K562 (cell line): ENCODE results near the gene IPO11. TPM values are rescaled to one million over a fixed set of nuclear protein-coding genes. Genes with fewer than 3 reads are reported as not detected.

ENCODE experiments used
- BRCA1 ChIP-seq, 2 experiments: fragments of 450-650 bp in 1 of 2; sonication (generic) in 1 of 2; formaldehyde crosslinking in 1 of 2; IDR thresholded peaks; 2 replicates each; pipeline versions ENCODE4 v1.5.0 to v1.6.1; 2017 to 2020; ENCODE audit warnings: mild to moderate bottlenecking in 1 of 2, missing genetic modification reagents in 1 of 2
- CBX2 ChIP-seq: fragments of 200-600 bp; sonication (generic); IDR thresholded peaks from one replicate; pipeline ENCODE4 v1.6.1; 2012; ENCODE audit warnings: mild to moderate bottlenecking, low read length, inconsistent platforms; ENCODE audit not compliant: insufficient read depth, poor library complexity, severe bottlenecking
- CHAMP1 ChIP-seq: fragments of 450-650 bp; IDR thresholded peaks from 2 replicates; pipeline ENCODE4 v1.6.1; 2016; ENCODE audit warnings: mild to moderate bottlenecking
- E2F1 ChIP-seq: sonication (generic); formaldehyde crosslinking; IDR thresholded peaks from 2 replicates; pipeline ENCODE4 v1.8.1; 2023; ENCODE audit warnings: mild to moderate bottlenecking, missing genetic modification reagents, moderate library complexity
- EWSR1 ChIP-seq: fragments of 450-650 bp; IDR thresholded peaks from 2 replicates; pipeline ENCODE4 v1.6.1; 2018; ENCODE audit warnings: borderline replicate concordance, mild to moderate bottlenecking, low read depth, moderate library complexity; ENCODE audit not compliant: partially characterized antibody
- FOXA1 ChIP-seq: fragments of 450-650 bp; IDR thresholded peaks from 2 replicates; pipeline ENCODE4 v1.6.1; 2016; ENCODE audit warnings: mild to moderate bottlenecking, borderline replicate concordance
- GTF2A2 ChIP-seq: IDR thresholded peaks from 2 replicates; pipeline ENCODE4 v1.6.1; 2016; ENCODE audit warnings: mild to moderate bottlenecking, missing genetic modification characterization, missing compliant biosample characterization
- HIVEP1 ChIP-seq: fragments of 250-450 bp; sonication (Bioruptor Pico); IDR thresholded peaks from 2 replicates; pipeline ENCODE4 v1.4.0; 2020; ENCODE audit warnings: mild to moderate bottlenecking
- IFI16 ChIP-seq: fragments of 250-450 bp; sonication (Bioruptor Pico); IDR thresholded peaks from 2 replicates; pipeline ENCODE4 v2.1.2; 2022; ENCODE audit warnings: mild to moderate bottlenecking, inconsistent platforms
- KAT7 ChIP-seq: sonication (generic); formaldehyde crosslinking; IDR thresholded peaks from 2 replicates; pipeline ENCODE4 v1.8.0; 2022; ENCODE audit warnings: missing genetic modification reagents, mild to moderate bottlenecking, borderline replicate concordance
- MCM2 ChIP-seq: fragments of 450-650 bp; IDR thresholded peaks from 2 replicates; pipeline ENCODE4 v1.6.1; 2017; ENCODE audit warnings: low read depth, mild to moderate bottlenecking
- NRF1 ChIP-seq, 2 experiments: fragments of 450-650 bp; IDR thresholded peaks in 1 of 2; conservative IDR thresholded peaks in 1 of 2; 2 replicates each; pipeline ENCODE4 v1.6.1; 2014; ENCODE audit warnings: mild to moderate bottlenecking in 2 of 2
- PHB ChIP-seq: fragments of 250-450 bp; sonication (Bioruptor Pico); IDR thresholded peaks from 2 replicates; pipeline ENCODE4 v1.5.0; 2021
- RBM22 ChIP-seq: fragments of 200-400 bp; formaldehyde crosslinking; IDR thresholded peaks from 2 replicates; pipeline ENCODE4 v1.6.1; 2018; ENCODE audit warnings: low read length, low read depth; ENCODE audit not compliant: poor library complexity, severe bottlenecking
- RBM39 ChIP-seq: fragments of 200-400 bp; formaldehyde crosslinking; optimal IDR thresholded peaks from 2 replicates; pipeline ENCODE3; 2018; ENCODE audit warnings: low read depth, low read length
- RCOR1 ChIP-seq, 2 experiments: IDR thresholded peaks; 2 replicates each; pipeline ENCODE4 v1.6.1; 2012; ENCODE audit warnings: low read depth in 2 of 2, low read length in 2 of 2, borderline replicate concordance in 1 of 2, improper control_type of control experiment in 1 of 2
- RNF219 ChIP-seq: fragments of 250-450 bp; sonication (Bioruptor Pico); IDR thresholded peaks from 2 replicates; pipeline ENCODE4 v1.5.0; 2022; ENCODE audit warnings: mild to moderate bottlenecking
- SAFB ChIP-seq: fragments of 200-400 bp; formaldehyde crosslinking; IDR thresholded peaks from 2 replicates; pipeline ENCODE4 v1.6.1; 2017; ENCODE audit warnings: low read depth, low read length, borderline replicate concordance
- SMARCB1 ChIP-seq: IDR thresholded peaks from 2 replicates; pipeline ENCODE4 v1.6.1; 2011; ENCODE audit warnings: improper control_type of control experiment, low read depth; ENCODE audit not compliant: insufficient read length
- STAG1 ChIP-seq: sonication (generic); formaldehyde crosslinking; IDR thresholded peaks from 2 replicates; pipeline ENCODE4 v1.5.0; 2020; ENCODE audit warnings: missing genetic modification reagents, borderline replicate concordance
- TOE1 ChIP-seq, 2 experiments: fragments of 450-650 bp in 1 of 2; sonication (generic) in 1 of 2; formaldehyde crosslinking in 1 of 2; IDR thresholded peaks; 2 replicates each; pipeline versions ENCODE4 v1.7.1 to v1.8.0; 2016 to 2022; ENCODE audit warnings: borderline replicate concordance in 2 of 2, mild to moderate bottlenecking in 2 of 2, antibody characterized with exemption in 1 of 2, inconsistent platforms in 1 of 2, low read depth in 1 of 2, missing genetic modification reagents in 1 of 2, moderate library complexity in 1 of 2
- TSC22D4 ChIP-seq: fragments of 450-650 bp; IDR thresholded peaks from 2 replicates; pipeline ENCODE4 v1.6.1; 2016; ENCODE audit warnings: missing genetic modification characterization, missing biosample characterization, control low read depth
- U2AF2 ChIP-seq: fragments of 200-400 bp; formaldehyde crosslinking; optimal IDR thresholded peaks from 2 replicates; pipeline ENCODE3; 2017; ENCODE audit warnings: low read depth, mild to moderate bottlenecking, low read length
- ZNF76 ChIP-seq: fragments of 250-450 bp; sonication (Bioruptor Pico); IDR thresholded peaks from 2 replicates; pipeline ENCODE4 v1.4.0; 2020; ENCODE audit warnings: mild to moderate bottlenecking, moderate library complexity, borderline replicate concordance
- polyA plus RNA-seq, 8 experiments: library from polyadenylated mRNA; depleted of rRNA in 4 of 8; stranded (reverse) in 5 of 8; unstranded in 3 of 8; fragments of >200 nt; fragmentation: Nextera tagmentation in 2 of 8; fragmentation: Illumina TruSeq in 1 of 8; extraction: Ambion mirVana in 2 of 8; extraction: Trizol in 1 of 8; gene quantifications; 2 replicates each; pipeline versions ENCODE4 v1.2.1 to v1.2.3, GENCODE V29; 2011 to 2014; ENCODE audit warnings: inconsistent platforms in 1 of 8, missing spikeins in 1 of 8
- total RNA-seq, 7 experiments: library from RNA; depleted of rRNA in 6 of 7; stranded (reverse); fragments of >200 nt in 6 of 7; fragmentation: Illumina TruSeq in 2 of 7; extraction: Trizol in 2 of 7; gene quantifications; 2 replicates each; pipeline versions ENCODE4 v1.2.1 to v1.2.3, GENCODE V29; 2011 to 2021; ENCODE audit warnings: low replicate concordance in 1 of 7

The IPO11 gene
- total and polyA plus RNA-seq, 9 of the 15 experiments (the other 6 are each of a cell fraction or from before 2014, with no cell fraction given) = 38.7 to 96.0 (median 70.9) TPM

GRCh38 chr5:62432621-62433064 lies 20.1 kb downstream of the IPO11 start (continued):
- TF ChIP-seq RNF219 (no peak), FOXA1 (no peak), GTF2A2 (no peak), TSC22D4 (no peak), RCOR1 (IDR thresholded peaks at IDR 0.05; ENCODE audit: borderline replicate concordance in 1 of 2, low read depth in 2 of 2, low read length in 2 of 2) (peak in 1 of 2 experiments; percentile 67; a peak in 1 of 4 replicates), PHB (no peak), BRCA1 (IDR thresholded peaks at IDR 0.05) (no peak), BRCA1 (CRISPR knock-in tag; IDR thresholded peaks at IDR 0.05) (no peak), NRF1 (conservative IDR thresholded peaks at IDR 0.05 in 1 of 2, IDR thresholded peaks at IDR 0.05 in 1 of 2) (no peak), CBX2 (no peak), RBM22 (no peak), IFI16 (CRISPR knock-in tag) (no peak; the same call in 1 of the 2 replicates), E2F1 (CRISPR knock-in tag) (no peak), TOE1 (IDR thresholded peaks at IDR 0.05; ENCODE audit: borderline replicate concordance) (no peak; the same call in 1 of the 2 replicates), TOE1 (CRISPR knock-in tag; IDR thresholded peaks at IDR 0.05; ENCODE audit: borderline replicate concordance, low read depth) (no peak), SMARCB1 (no peak), EWSR1 (no peak), SAFB (no peak), RBM39 (no peak), U2AF2 (no peak), STAG1 (no peak), HIVEP1 (no peak), MCM2 (no peak), CHAMP1 (no peak), ZNF76 (CRISPR knock-in tag) (no peak), KAT7 (no peak)
